ENCODE data around the gene CLSTN2.

CLSTN2 gene

GRCh38 chr3:140555666-140556065 is 620.7 kb downstream of the CLSTN2 start:
- Histone ChIP-seq H3K9ac (ENCODE audit: low read depth in 1 of 2, low read length in 2 of 2) (no peak overlapping the region), H3K4me3 (ENCODE audit: low read depth in 1 of 2, low read length in 2 of 2) (no peak overlapping the region), H3K36me3 (ENCODE audit: control insufficient read depth in 1 of 2, insufficient read depth in 2 of 2, low read length in 2 of 2) (no peaks in the 10 kb centered on the region), H3K9me3 (ENCODE audit: control insufficient read depth in 1 of 2, low read length in 2 of 2) (no peaks in the 10 kb centered on the region), H3K27me3 (ENCODE audit: control insufficient read depth in 1 of 2, insufficient read depth in 2 of 2, low read length in 2 of 2) (no peaks in the 10 kb centered on the region), H3K4me1 (ENCODE audit: control insufficient read depth in 1 of 2, insufficient read depth in 2 of 2, low read length in 2 of 2) (no peaks in the 10 kb centered on the region), H3K27ac (ENCODE audit: low read depth, low read length) (no peak overlapping the region)

- Histone ChIP-seq H3K9me3 (ENCODE audit: control insufficient read depth in 1 of 2, low read length in 2 of 2) (no peaks in the 10 kb centered on the region), H3K27me3 (ENCODE audit: control insufficient read depth in 1 of 2, insufficient read depth in 2 of 2, low read length in 2 of 2) (no peaks in the 10 kb centered on the region), H3K27ac (ENCODE audit: low read depth, low read length) (no peak overlapping the region), H3K4me1 (ENCODE audit: control insufficient read depth in 1 of 2, insufficient read depth in 2 of 2, low read length in 2 of 2) (no peaks in the 10 kb centered on the region), H3K4me3 (ENCODE audit: low read depth in 1 of 2, low read length in 2 of 2) (no peak overlapping the region), H3K9ac (ENCODE audit: low read depth in 1 of 2, low read length in 2 of 2) (no peak overlapping the region), H3K36me3 (ENCODE audit: control insufficient read depth in 1 of 2, insufficient read depth in 2 of 2, low read length in 2 of 2) (no peaks in the 10 kb centered on the region)
These were observed 622.5 kb downstream of the CLSTN2 start for GRCh38 chr3:140557476-140557875.

- no peak overlapping the region for H3K4me3 ChIP-seq (ENCODE audit: low read depth in 1 of 2, low read length in 2 of 2)
- no peaks in the 10 kb centered on the region for H3K4me1 ChIP-seq (ENCODE audit: control insufficient read depth in 1 of 2, insufficient read depth in 2 of 2, low read length in 2 of 2)
- H3K27ac ChIP-seq (ENCODE audit: low read depth, low read length) = no peak overlapping the region
- no peaks in the 10 kb centered on the region for H3K9me3 ChIP-seq (ENCODE audit: control insufficient read depth in 1 of 2, low read length in 2 of 2)
- no peak overlapping the region for H3K9ac ChIP-seq (ENCODE audit: low read depth in 1 of 2, low read length in 2 of 2)
- H3K36me3 ChIP-seq (ENCODE audit: control insufficient read depth in 1 of 2, insufficient read depth in 2 of 2, low read length in 2 of 2) = no peaks in the 10 kb centered on the region
- no peaks in the 10 kb centered on the region for H3K27me3 ChIP-seq (ENCODE audit: control insufficient read depth in 1 of 2, insufficient read depth in 2 of 2, low read length in 2 of 2)
These were observed 624.6 kb downstream of the CLSTN2 start for GRCh38 chr3:140559546-140559945.

- Histone ChIP-seq H3K36me3 (ENCODE audit: control insufficient read depth in 1 of 2, insufficient read depth in 2 of 2, low read length in 2 of 2) (no peaks in the 10 kb centered on the region), H3K4me3 (ENCODE audit: low read depth in 1 of 2, low read length in 2 of 2) (no peak overlapping the region), H3K27ac (ENCODE audit: low read depth, low read length) (no peak overlapping the region), H3K9me3 (ENCODE audit: control insufficient read depth in 1 of 2, low read length in 2 of 2) (no peaks in the 10 kb centered on the region), H3K4me1 (ENCODE audit: control insufficient read depth in 1 of 2, insufficient read depth in 2 of 2, low read length in 2 of 2) (no peaks in the 10 kb centered on the region), H3K27me3 (ENCODE audit: control insufficient read depth in 1 of 2, insufficient read depth in 2 of 2, low read length in 2 of 2) (no peaks in the 10 kb centered on the region), H3K9ac (ENCODE audit: low read depth in 1 of 2, low read length in 2 of 2) (no peak overlapping the region)
These were observed 628.3 kb downstream of the CLSTN2 start for GRCh38 chr3:140563206-140563760.

GRCh38 chr3:140568131-140568530 is 633.1 kb downstream of the CLSTN2 start:
- no peak overlapping the region for H3K9ac ChIP-seq (ENCODE audit: low read depth in 1 of 2, low read length in 2 of 2)
- no peak overlapping the region for H3K4me3 ChIP-seq (ENCODE audit: low read depth in 1 of 2, low read length in 2 of 2)
- H3K27me3 ChIP-seq (ENCODE audit: control insufficient read depth in 1 of 2, insufficient read depth in 2 of 2, low read length in 2 of 2) = no peaks in the 10 kb centered on the region
- H3K4me1 ChIP-seq (ENCODE audit: control insufficient read depth in 1 of 2, insufficient read depth in 2 of 2, low read length in 2 of 2) = no peaks in the 10 kb centered on the region
- no peaks in the 10 kb centered on the region for H3K36me3 ChIP-seq (ENCODE audit: control insufficient read depth in 1 of 2, insufficient read depth in 2 of 2, low read length in 2 of 2)
- no peaks in the 10 kb centered on the region for H3K9me3 ChIP-seq (ENCODE audit: control insufficient read depth in 1 of 2, low read length in 2 of 2)
- no peak overlapping the region for H3K27ac ChIP-seq (ENCODE audit: low read depth, low read length)

- Histone ChIP-seq H3K4me1 (ENCODE audit: control insufficient read depth in 1 of 2, insufficient read depth in 2 of 2, low read length in 2 of 2) (no peaks in the 10 kb centered on the region), H3K9ac (ENCODE audit: low read depth in 1 of 2, low read length in 2 of 2) (no peak overlapping the region), H3K27ac (ENCODE audit: low read depth, low read length) (no peak overlapping the region), H3K36me3 (ENCODE audit: control insufficient read depth in 1 of 2, insufficient read depth in 2 of 2, low read length in 2 of 2) (no peaks in the 10 kb centered on the region), H3K9me3 (ENCODE audit: control insufficient read depth in 1 of 2, low read length in 2 of 2) (no peaks in the 10 kb centered on the region), H3K4me3 (ENCODE audit: low read depth in 1 of 2, low read length in 2 of 2) (no peak overlapping the region), H3K27me3 (ENCODE audit: control insufficient read depth in 1 of 2, insufficient read depth in 2 of 2, low read length in 2 of 2) (no peaks in the 10 kb centered on the region)
These were observed 634.0 kb downstream of the CLSTN2 start for GRCh38 chr3:140568842-140569520.

GRCh38 chr3:140570602-140571001 is 635.6 kb downstream of the CLSTN2 start:
- H3K9me3 ChIP-seq (ENCODE audit: control insufficient read depth in 1 of 2, low read length in 2 of 2) = no peaks in the 10 kb centered on the region
- H3K4me1 ChIP-seq (ENCODE audit: control insufficient read depth in 1 of 2, insufficient read depth in 2 of 2, low read length in 2 of 2) = no peaks in the 10 kb centered on the region
- H3K4me3 ChIP-seq (ENCODE audit: low read depth in 1 of 2, low read length in 2 of 2) = no peak overlapping the region
- no peaks in the 10 kb centered on the region for H3K36me3 ChIP-seq (ENCODE audit: control insufficient read depth in 1 of 2, insufficient read depth in 2 of 2, low read length in 2 of 2)
- H3K9ac ChIP-seq (ENCODE audit: low read depth in 1 of 2, low read length in 2 of 2) = no peak overlapping the region
- H3K27ac ChIP-seq (ENCODE audit: low read depth, low read length) = no peak overlapping the region
- no peaks in the 10 kb centered on the region for H3K27me3 ChIP-seq (ENCODE audit: control insufficient read depth in 1 of 2, insufficient read depth in 2 of 2, low read length in 2 of 2)

GRCh38 chr3:140571836-140572235 is 636.9 kb downstream of the CLSTN2 start:
- Histone ChIP-seq H3K27me3 (ENCODE audit: control insufficient read depth in 1 of 2, insufficient read depth in 2 of 2, low read length in 2 of 2) (no peaks in the 10 kb centered on the region), H3K4me1 (ENCODE audit: control insufficient read depth in 1 of 2, insufficient read depth in 2 of 2, low read length in 2 of 2) (no peaks in the 10 kb centered on the region), H3K36me3 (ENCODE audit: control insufficient read depth in 1 of 2, insufficient read depth in 2 of 2, low read length in 2 of 2) (no peaks in the 10 kb centered on the region), H3K4me3 (ENCODE audit: low read depth in 1 of 2, low read length in 2 of 2) (no peak overlapping the region), H3K9me3 (ENCODE audit: control insufficient read depth in 1 of 2, low read length in 2 of 2) (no peaks in the 10 kb centered on the region), H3K27ac (ENCODE audit: low read depth, low read length) (no peak overlapping the region), H3K9ac (ENCODE audit: low read depth in 1 of 2, low read length in 2 of 2) (no peak overlapping the region)

GRCh38 chr3:140572334-140572733 is 637.3 kb downstream of the CLSTN2 start:
- H3K27me3 ChIP-seq (ENCODE audit: control insufficient read depth in 1 of 2, insufficient read depth in 2 of 2, low read length in 2 of 2) = no peaks in the 10 kb centered on the region
- no peak overlapping the region for H3K4me3 ChIP-seq (ENCODE audit: low read depth in 1 of 2, low read length in 2 of 2)
- H3K9me3 ChIP-seq (ENCODE audit: control insufficient read depth in 1 of 2, low read length in 2 of 2) = no peaks in the 10 kb centered on the region
- no peak overlapping the region for H3K27ac ChIP-seq (ENCODE audit: low read depth, low read length)
- no peaks in the 10 kb centered on the region for H3K36me3 ChIP-seq (ENCODE audit: control insufficient read depth in 1 of 2, insufficient read depth in 2 of 2, low read length in 2 of 2)
- H3K9ac ChIP-seq (ENCODE audit: low read depth in 1 of 2, low read length in 2 of 2) = no peak overlapping the region
- no peaks in the 10 kb centered on the region for H3K4me1 ChIP-seq (ENCODE audit: control insufficient read depth in 1 of 2, insufficient read depth in 2 of 2, low read length in 2 of 2)

GRCh38 chr3:140573011-140573410 is 638.0 kb downstream of the CLSTN2 start:
- no peak overlapping the region for H3K27ac ChIP-seq (ENCODE audit: low read depth, low read length)
- H3K4me1 ChIP-seq (ENCODE audit: control insufficient read depth in 1 of 2, insufficient read depth in 2 of 2, low read length in 2 of 2) = no peaks in the 10 kb centered on the region

More at GRCh38 chr3:140573011-140573410, 638.0 kb downstream of the CLSTN2 start:
- Histone ChIP-seq H3K9ac (ENCODE audit: low read depth in 1 of 2, low read length in 2 of 2) (no peak overlapping the region), H3K9me3 (ENCODE audit: control insufficient read depth in 1 of 2, low read length in 2 of 2) (no peaks in the 10 kb centered on the region), H3K4me3 (ENCODE audit: low read depth in 1 of 2, low read length in 2 of 2) (no peak overlapping the region), H3K36me3 (ENCODE audit: control insufficient read depth in 1 of 2, insufficient read depth in 2 of 2, low read length in 2 of 2) (no peaks in the 10 kb centered on the region), H3K27me3 (ENCODE audit: control insufficient read depth in 1 of 2, insufficient read depth in 2 of 2, low read length in 2 of 2) (no peaks in the 10 kb centered on the region)

Measured in duodenal mucosa (tissue), 2 donors.